AML-193 (cell line): Measurements from ENCODE around the gene TP53TG5.

Experiments used
- DNase-seq, 2 experiments: peaks; one replicate each; lab custom pipeline; 2025; lab: John Stamatoyannopoulos, UW

Gene TP53TG5

GRCh38 chr20:45346291-45346718, 31.8 kb downstream of the TP53TG5 start:
- no peak for DNase-seq

DNA sequence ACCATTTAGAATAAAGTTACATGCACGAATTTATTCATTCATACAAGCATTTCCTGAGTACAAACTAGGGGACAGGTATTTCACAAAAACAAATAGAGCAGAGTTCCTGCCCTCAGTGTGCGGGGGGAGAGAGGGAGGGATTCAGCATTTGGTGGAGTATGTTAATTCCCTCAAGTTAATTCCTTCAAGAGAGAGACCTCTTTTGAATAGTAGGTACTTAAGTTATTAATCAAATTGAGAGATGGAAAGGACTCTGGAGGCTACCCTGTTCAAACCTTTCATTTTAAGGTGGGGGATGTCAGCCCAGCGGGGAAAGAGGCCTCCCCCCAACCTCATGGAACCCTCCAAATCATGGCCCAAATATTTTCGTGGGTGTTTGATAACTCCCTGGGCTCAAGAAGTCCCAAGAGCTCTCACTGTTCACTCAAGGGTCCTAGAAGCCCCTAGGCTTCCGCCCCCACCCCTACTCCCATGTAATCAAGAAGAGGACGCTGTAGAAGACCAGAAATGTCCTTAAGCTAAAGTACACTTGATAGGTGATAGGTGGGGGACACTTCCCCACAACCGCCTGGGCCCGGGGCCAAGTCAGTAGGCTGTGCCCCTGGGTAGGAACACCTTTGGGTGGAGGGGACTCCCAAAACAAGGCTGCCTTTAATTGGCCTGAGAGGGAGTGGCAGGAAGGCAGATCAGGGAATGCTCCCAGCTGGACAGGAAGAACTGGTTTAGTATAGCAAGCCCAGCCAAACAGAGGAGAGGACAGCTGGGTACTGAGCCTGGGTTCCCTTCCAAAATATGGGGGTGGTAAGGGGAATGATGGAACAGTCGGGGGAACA, 32.8 kb downstream of the TP53TG5 start:
- no peak for DNase-seq

DNA sequence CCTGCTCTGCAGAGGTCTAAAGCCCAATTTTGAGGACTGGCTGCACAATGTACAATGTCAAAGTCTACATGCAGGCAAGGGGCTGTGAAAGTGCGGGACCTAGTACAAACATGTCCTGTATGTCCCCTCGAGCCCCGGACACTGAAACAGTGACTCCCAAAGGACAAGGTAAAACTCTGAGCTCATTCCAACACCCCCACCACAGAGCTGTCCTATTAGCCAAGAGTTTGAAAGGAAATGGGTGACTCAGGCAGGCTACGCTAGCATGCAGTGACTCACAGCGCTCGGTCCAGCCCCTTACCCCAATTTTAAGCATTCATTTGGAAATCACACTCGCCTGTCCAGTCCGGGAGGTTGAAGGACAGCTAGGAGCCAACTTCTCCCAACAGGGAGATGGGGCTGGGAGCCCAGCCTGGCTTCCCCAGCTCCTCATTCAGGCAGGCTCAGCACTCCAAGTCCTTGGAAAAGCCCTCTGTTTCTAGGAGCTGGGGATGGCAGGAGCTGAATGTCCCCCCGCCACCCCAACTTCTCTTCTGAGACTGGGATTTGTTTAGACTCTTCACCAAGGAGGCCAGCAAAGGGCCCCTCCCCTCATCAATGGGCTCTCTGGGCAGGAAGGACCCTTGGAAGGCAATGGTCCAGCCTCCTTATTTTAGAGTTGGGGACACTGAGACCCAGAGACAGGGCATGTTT, 33.8 kb downstream of the TP53TG5 start:
- peak; percentile 65 to 70 for DNase-seq

- DNase-seq = no peak
These were observed 34.5 kb downstream of the TP53TG5 start for GRCh38 chr20:45343532-45344167.

GRCh38 chr20:45342855-45343531, 35.1 kb downstream of the TP53TG5 start:
- no peak for DNase-seq

GRCh38 chr20:45341939-45342854, 35.9 kb downstream of the TP53TG5 start:
- DNase-seq = no peak

DNA sequence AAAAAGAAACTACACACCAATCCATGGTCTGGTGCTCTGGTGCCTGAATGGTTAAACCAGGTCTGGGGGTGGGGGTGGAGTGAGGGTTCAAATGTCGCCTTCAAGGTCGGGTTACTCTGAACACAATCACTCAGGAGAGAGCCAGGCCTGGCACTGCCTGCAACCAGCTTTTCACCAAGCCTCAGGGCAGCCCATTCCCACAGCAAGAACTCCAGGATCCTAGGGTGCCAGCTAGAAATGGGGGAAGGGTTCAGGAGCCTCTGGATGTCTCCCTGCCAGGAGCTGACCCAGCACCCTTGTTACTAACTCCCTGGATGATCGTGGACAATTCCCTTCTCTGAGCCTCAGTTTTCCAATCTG, 36.6 kb downstream of the TP53TG5 start:
- DNase-seq = no peak

GRCh38 chr20:45340951-45341350, 37.2 kb downstream of the TP53TG5 start:
- DNase-seq = no peak

DNA sequence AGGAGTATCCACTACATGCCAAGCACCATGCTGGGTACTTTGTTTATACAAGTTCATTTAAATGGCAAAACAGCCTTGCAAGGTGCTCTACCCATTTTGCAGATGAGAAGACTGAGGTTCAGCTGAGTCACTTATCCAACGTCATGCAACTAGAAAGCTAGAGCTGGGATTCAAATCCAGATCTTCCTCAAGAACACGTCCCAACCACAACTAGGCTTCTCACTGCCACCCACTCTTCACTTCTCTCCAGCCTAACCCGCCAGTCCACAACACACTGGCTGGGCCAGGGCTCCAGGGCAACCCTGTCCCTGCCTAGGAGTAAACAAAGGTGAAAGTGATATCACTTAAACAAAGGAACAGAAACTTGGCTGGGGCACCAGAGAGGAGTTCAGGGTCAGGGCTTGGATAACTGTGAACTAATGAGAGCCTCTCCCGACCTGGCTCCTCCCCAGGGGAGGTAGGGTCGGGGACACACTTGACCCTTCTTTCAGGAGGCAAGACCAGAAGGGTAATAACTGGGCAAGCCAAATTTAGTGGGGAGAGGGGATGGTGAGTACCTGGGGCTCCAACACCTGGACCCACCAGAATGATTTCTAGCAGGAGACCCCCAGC, 37.8 kb downstream of the TP53TG5 start:
- DNase-seq = no peak

- DNase-seq = no peak
These were observed 38.3 kb downstream of the TP53TG5 start for GRCh38 chr20:45339799-45340198.

GRCh38 chr20:45339084-45339483, 39.0 kb downstream of the TP53TG5 start:
- DNase-seq = no peak

GRCh38 chr20:45338121-45339030, 39.7 kb downstream of the TP53TG5 start:
- no peak for DNase-seq

- no peak for DNase-seq
These were observed 40.6 kb downstream of the TP53TG5 start for GRCh38 chr20:45337367-45338120.

DNA sequence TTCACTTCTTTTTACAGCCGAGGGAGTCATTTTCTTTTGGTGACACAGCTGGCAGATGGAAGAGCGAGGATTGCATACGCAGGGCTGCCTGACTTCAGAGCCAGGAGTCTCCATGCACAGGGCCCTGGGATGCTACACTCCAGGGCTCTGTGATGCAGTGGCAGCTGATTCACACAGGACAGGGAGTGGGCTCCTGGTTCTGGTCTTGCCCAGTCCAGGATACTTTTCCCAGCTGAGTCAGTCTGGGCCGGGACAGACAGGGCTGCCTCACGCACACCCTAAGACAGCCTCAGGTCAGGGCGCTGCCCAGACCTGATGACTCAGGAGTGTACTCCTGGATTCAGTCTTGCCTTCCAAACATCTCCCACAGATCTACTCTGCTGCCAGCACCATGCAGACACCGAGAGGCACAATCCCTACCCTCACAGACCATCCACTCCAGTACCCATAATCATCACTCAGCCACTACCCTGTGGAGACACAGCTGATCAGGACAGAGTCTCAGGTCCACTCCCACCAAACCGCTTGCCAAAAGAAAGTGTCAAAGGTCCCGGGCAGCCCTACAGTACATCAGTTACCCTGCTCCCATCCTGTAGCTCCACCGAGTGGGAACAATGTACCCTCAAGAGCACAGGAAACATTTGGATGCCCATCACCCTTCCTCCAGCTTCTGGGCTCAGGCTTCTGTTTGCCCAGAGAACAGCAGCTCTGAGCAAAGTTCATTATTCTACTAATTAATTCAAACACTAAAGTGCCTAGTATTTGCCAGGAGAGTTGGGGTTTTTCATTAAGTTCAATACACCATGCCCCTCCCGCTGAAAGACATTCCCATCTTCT, 41.4 kb downstream of the TP53TG5 start:
- DNase-seq = no peak

DNA sequence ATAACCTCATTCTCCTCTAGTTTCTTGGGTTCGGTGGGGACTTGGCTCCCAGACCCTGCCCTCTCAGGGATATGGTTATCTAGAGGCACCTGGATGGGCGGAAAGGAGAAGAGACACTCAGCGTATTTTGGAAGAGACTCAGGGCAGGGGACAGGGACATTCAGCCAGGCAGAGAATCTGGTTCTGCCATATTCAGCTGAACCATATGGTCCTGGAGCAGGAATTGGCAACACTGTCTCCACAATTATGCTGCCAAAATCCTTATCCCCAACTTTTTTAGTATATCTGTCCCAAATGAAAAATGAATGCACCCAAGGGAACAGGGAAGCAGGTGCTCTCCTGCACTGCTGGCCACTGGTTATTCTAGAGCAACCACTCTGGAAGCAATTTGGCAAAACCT, 47.6 kb downstream of the TP53TG5 start:
- no peak for DNase-seq

DNA sequence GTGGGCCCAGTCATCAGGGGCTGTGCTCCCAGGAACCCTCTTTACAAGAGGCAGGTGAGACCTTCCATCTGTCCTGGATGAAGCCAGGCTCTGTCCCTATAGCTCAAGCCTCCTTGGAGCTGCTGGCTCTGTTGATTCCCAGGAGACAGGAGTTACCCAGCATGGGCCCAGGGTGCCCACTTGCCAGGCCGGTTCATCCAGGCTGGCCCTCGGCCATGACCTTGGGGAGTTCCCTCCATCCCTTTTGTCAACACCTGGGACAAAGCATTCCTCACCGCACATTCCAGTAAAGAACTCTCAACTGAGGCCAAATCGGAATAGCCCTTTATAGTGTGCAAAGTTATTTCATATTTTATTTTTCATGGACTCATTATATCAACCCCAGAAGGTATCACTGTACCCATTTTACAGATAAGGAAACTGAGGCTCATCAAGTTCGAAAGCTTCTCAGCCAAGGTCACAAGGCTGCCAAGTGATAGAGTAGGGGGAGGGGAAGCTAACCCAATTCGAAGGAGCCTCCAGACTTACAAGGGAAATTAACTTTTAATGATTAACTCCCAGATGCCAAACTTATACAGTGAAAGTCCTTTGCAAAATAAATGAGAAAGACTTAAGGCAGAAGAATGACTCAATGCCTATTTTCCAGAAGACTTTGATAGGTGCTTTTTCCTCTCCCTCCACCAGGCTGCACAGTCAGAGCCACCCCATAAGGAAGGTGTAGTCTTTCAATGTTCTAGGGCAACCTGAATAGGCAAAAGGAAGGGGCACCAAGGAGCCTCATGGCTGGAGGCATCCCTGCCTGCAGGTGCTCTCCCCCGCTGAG, 48.4 kb downstream of the TP53TG5 start:
- no peak for DNase-seq

- no peak for DNase-seq
These were observed 49.7 kb downstream of the TP53TG5 start for GRCh38 chr20:45328451-45328850.
